ENCODE measurements around the gene ZBTB46.

The ZBTB46 gene

GRCh38 chr20:63744158-63744557, 86.9 kb downstream of the ZBTB46 start:
- DNase-seq, result no peak

DNA sequence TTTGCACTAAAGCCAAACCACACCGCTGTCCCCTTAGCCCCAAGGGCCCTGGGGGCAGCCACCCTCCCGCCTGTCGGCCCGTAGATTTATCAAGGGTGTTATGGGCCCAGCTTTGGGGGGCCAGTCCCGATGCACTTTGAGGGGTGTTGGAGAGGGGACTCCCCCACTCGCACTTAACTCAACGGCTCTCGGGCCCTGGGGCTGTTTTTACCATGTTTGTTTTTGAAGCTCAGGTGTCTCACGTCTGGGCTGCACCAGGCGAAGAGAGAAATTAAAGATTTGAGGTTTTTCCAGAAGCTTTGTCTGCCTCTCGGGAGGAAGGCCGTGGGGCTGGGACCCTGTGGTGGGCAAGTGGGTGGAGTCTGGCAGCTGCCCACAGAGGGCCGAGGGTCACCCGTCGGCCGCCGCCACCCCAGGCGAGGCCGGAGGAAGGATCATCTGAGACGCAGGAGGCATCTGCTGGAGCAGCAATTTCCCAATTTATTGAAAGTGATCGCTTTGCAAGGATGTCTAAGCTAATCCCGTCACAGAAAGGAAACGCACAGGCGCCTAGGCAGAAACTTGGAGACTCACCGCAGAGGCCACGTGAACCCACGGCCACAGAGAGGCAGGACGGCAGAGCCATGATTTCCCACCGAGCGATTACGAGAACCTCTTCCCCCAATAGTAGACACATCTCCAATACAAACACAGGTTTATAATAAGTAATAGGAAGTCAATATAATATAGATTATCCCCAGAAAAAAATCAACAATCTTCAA, 87.7 kb downstream of the ZBTB46 start:
- DNase-seq, result no peak

DNA sequence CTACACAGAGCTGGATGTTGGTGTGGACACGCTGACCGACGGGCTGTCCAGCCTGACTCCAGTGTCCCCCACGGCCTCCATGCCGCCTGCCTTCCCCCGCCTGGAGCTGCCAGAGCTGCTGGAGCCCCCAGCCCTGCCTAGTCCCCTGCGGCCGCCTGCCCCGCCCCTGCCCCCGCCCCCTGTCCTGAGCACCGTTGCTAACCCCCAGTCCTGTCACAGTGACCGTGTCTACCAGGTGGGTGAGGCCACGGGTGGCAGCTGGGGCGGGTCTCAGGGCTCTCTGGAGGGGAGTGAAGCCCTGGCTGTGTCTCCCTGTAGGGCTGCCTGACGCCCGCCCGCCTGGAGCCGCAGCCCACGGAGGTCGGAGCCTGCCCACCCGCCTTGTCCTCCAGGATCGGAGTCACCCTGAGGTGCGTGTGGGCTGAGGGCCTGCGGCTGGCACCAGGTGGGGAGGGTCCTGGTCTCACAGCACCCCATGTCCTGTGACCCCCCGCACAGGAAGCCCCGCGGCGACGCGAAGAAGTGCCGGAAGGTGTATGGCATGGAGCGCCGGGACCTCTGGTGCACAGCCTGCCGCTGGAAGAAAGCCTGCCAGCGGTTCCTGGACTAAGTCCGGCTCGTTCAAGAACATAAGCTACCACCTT, 88.6 kb downstream of the ZBTB46 start:
- no peak for DNase-seq

GRCh38 chr20:63741676-63742380, 89.2 kb downstream of the ZBTB46 start:
- no peak for DNase-seq

GRCh38 chr20:63741354-63741675, 89.7 kb downstream of the ZBTB46 start:
- DNase-seq, result no peak

DNA sequence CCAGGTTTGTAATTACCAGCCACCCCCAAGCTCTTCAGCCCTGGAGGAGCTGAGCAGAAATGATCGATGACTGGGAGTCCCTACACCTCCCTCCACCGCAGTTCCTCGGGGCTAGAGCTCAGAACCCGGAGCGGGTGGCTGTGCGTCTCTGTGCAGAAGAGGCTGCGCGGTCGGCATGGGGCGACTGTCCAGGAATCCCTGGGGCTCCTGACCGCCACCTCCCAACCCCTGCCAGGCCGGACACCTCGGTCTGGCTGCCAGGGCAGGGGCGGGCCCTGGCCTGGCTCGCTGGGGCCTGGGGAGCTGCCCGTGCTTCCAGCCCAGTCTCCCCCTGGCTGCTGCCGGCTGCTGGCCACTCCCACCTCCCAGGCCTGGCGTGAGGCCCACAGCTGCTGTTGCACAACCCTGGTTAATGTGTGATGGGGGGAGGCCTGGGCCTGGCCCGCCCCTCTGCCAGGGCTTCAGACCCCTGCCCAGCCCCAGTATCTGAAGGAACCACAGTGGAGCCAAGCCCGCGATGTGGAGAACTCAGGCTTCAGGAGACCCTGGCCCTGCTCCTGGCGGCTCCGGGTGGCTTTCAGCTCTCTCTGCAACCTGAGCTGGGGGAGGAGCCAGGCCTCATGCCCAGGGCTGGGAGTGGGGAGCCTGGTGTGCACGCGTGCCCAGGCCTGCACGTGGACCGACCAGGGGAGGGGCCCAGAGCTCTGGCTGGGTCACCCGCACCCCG, 90.3 kb downstream of the ZBTB46 start:
- DNase-seq, result peak; percentile 29 to 64 (median 45)

- peak; percentile 44 to 73 (median 64) for DNase-seq
Observed at GRCh38 chr20:63740070-63740626, 90.9 kb downstream of the ZBTB46 start.

- peak; percentile 48 to 76 (median 60) for DNase-seq
Observed at GRCh38 chr20:63739130-63740069, 91.7 kb downstream of the ZBTB46 start, which contains the start of gene SLC2A4RG. SLC2A4RG (plus strand) TSS chr20:63739776; CDS start chr20:63739913, 137 bp downstream.

DNA sequence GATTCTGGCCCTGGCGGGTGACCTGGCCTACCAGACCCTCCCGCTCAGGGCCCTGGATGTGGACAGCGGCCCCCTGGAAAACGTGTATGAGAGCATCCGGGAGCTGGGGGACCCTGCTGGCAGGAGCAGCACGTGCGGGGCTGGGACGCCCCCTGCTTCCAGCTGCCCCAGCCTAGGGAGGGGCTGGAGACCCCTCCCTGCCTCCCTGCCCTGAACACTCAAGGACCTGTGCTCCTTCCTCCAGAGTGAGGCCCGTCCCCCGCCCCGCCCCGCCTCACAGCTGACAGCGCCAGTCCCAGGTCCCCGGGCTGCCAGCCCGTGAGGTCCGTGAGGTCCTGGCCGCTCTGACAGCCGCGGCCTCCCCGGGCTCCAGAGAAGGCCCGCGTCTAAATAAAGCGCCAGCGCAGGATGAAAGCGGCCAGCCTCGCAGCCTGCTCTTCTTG, 92.4 kb downstream of the ZBTB46 start:
- peak; percentile 22 to 66 (median 53) for DNase-seq

GRCh38 chr20:63737945-63738686, 92.9 kb downstream of the ZBTB46 start:
- DNase-seq, result peak; percentile 14 to 64 (median 54)

- DNase-seq, result peak in 4 of 6 experiments; percentile 38 to 63 (median 62)
Observed at GRCh38 chr20:63737695-63737944, 93.4 kb downstream of the ZBTB46 start.

DNA sequence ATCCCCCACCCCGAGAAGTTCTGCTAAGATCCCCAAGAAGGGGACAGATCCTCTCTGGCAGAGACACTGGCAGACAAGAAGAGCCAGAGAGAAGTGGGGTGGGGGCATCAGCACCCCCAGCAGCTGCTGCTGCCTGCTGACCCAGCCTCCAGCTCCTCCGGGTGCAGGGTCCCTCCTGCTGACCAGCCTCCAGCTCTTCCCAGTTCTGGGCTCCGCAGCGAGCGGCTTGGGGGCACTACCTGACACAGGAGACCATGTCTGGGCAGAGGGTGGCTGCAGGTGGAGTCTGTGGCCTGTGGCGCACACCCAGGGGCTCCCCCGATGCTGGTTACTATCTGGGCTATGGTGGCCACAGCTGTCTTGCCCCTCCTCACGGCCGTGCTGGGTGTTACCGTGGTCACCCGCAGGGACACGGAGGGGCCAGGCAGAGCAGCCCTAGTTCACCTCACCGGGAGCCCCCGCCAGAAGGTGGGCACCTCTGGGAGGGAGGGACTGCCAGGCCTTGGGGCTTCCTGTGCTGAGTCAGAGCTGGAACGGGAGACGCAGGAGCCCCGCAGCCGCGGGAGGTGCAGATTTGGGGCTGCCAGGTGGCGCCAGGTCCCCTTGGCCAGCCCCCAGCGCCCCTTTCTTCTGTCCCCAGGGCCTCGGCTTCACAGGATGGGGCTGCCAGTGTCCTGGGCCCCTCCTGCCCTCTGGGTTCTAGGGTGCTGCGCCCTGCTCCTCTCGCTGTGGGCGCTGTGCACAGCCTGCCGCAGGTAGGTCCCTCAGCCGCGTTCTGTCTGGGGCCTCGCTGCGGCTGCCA, 94.0 kb downstream of the ZBTB46 start:
- peak; percentile 51 to 83 (median 64) for DNase-seq

DNA sequence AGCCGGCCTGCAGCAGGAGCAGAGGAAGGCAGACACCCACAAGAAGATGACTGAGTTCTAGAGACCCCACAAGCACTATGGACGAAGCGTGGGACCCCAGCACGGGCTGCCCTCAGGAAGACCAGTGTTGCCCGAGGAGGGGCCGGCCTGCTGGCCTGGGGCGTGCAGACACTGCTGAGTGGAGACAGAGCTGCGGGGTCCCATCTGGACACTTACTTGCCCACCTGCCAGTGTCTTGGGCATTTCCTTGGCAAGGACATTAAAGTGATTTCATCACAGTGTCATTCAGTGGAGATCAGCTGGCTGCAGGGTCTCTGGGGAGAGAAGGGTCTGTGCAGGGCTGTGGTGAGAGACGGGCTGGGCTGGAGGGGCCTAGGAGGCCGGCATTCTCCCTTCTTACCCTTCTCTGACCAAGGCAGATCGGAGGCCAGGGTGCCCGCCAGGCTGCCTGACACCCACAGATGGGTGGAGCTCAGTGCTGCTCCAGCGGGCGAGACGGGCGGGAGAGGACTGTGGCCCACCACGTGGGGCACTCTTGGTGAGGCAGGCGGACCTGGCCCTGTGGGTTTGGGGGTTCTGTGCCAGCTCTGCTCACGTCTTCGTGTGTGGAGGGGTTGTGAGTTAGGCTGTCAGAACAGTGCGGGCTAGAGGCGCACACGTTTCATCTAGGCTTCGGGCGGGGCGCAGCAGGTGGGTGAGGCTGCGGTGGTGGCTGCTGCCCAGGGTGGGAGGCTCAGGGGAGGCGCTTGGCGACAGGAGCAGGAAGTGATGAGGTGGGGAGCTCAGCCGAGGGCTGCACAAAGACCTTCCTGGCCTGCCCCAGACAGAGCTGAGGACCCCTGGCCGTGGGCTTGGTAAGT, 95.0 kb downstream of the ZBTB46 start, which contains the start of gene LIME1:
Gene LIME1 (plus strand): TSS at position 806 of the 860 bp plus-strand sequence. CDS start 886 bp downstream, outside the sequence.
- peak; percentile 67 to 86 (median 78) for DNase-seq

- DNase-seq, result no peak
Observed at GRCh38 chr20:63734946-63735858, 95.9 kb downstream of the ZBTB46 start.

- no peak for DNase-seq
Observed at GRCh38 chr20:63734111-63734945, 96.7 kb downstream of the ZBTB46 start.

- DNase-seq, result no peak
Observed at GRCh38 chr20:63733579-63734081, 97.4 kb downstream of the ZBTB46 start.

- DNase-seq, result no peak
Observed at GRCh38 chr20:63733117-63733516, 97.9 kb downstream of the ZBTB46 start.
